HG03460 (cell line): ENCODE data around the gene LRRIQ4.

Source experiments
- ATAC-seq: cut with Tn5 transposase; IDR thresholded peaks from one replicate; pipeline ENCODE4 v1.9.1; 2021; ENCODE audit not compliant: unreplicated experiment

LRRIQ4 gene

DNA sequence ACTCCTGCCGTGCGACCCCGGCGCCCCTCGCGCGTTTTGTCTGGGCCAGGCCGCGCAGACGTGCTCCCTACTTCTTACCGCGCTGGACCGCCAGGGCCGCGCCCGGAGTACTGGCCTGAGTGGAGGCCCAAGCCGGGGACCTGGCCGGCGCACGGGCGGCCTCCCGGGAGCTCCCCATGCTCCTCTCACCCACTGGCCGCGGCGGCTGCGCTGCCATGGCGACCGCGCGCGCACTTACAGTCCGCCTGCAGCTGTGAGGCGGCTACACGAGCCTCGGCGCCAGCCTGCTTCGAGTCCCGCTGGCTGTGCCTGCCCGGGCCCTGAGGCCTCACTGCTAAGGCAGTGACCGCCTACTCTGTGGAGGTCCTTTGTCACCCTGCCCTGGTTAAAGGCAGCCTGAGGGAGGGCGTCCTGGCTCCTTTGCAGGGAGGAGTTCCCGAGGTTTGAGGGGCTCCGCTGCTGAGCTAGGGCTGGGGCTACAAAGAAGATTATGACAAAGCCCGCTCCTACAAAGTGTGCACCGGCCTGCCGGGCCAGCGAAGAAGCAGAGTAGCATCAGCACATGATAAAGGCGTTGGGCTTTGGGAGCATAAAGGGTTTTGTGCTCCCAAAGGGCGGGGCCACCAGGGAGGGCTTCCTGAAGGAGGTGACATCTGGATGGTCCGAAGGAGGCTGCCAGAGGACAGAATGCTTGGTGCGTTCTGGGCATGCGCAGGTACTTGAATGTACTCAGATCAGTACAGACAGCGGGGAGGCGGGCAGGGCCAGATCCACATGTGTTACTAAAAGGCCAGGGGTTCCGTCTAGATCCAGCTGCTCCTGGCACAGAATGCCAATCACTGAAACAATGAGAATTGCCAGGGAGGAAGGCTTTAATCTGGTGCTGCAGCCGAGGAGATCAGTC is at the start of gene LRRIQ4, which contains the start of gene LRRC34:
TSS of gene LRRIQ4 (plus strand) at position 539 of the 904 bp plus-strand sequence. CDS start 9,052 bp downstream, outside the sequence.
TSS of gene LRRC34 (minus strand) at position 573 of the 904 bp plus-strand sequence. CDS start at position 217, 356 bp downstream.
- ATAC-seq, result peak; percentile 70

DNA sequence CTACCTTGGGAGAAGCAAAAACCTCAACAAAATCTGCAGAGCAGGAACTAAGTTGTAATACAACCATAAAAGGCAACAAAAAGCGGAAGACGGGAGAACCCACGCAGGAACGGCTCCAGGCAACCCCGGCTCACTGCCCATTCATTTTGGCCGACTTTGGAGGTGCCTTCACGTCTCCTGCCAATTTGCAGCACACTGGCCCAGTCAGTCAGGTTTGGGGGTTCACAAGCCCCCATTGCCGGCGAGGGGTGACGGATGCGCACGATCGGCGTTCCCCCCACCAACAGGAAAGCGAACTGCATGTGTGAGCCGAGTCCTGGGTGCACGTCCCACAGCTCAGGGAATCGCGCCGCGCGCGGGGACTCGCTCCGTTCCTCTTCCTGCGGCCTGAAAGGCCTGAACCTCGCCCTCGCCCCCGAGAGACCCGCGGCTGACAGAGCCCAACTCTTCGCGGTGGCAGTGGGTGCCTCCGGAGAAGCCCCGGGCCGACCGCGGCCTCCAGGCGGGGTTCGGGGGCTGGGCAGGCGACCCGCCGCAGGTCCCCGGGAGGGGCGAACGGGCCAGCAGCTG is 48.3 kb upstream of the LRRIQ4 start:
- ATAC-seq, result peak; percentile 37

DNA sequence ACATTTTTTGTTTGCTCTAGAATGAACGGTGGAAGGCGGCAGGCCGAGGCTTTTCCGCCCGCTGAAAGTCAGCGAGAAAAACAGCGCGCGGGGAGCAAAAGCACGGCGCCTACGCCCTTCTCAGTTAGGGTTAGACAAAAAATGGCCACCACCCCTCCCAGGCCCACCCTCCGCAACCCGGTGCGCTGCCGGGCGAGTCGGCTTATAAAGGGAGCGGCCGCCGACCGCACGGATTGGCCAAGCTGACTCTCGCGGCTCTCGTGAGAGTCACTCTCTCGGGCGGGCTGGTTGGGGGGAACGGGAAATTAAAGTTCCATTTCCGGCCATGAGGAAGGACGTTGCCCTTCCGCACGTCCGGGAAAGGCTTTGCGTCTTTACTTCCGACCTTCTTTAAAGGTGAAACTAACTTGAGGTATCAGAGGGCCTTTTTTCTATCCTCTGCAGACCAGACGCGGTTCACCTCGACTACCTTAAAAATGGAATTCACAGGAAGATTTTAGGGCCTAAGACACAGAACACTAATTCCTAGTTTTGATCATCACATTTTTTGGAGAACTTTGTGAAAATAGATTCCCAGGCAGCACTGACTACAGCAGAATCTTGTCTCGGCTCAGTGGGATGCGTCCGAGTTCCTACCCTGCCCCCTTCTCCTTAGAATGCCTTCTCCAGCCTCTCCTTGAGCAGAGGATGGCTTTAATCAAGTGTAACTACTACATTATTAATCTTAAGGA is 47.6 kb upstream of the LRRIQ4 start, which contains the start of gene TERC:
TSS of gene TERC (minus strand) at position 179 of the 731 bp plus-strand sequence.
- peak; percentile 81 for ATAC-seq

DNA sequence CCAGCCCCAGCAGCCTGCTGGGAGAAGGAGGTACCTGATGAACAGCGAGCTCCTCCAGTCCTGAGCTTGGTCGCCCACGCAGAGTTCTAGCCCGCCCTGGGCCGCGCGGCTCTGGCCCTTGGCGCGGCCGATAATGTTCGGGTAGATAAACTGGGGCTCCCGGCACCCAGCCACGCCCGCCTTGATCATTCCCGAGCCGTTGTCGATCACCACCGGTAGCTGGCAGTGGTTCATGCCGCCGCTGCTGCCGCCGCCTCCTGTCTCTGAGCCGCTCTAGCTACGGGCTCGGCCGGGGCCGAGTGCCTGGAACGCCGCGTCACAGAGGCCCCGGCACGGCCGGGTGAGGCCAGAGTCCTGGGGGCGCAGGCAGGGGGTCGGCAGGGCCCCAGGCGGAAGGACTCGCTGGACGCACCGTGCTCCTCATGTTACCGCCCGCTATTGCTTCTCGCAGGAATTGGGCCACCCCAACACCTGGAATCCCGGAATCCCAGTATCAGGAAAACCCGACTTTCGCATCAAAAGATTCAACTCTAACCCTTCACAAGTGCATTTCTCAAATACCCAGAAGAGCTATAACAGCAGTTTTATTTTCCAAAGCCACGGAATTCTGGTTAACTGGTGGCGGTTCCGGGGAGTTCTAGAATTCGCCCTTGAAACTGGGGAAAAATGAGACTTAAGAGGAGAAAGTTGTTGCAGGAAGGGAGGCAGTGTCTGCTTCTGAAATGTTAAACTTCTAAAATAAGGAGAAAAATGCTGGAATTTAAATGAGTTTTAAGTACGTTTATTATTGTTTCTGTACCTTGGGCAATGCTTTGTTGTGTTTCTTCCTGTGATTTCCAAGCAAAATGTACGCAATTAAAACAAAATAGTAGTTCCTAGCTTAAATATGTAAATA is 43.1 kb upstream of the LRRIQ4 start, which contains the start of gene ACTRT3:
TSS of gene ACTRT3 (minus strand) at position 275 of the 895 bp plus-strand sequence. CDS start at position 234, 41 bp downstream.
- ATAC-seq, result peak; percentile 19

DNA sequence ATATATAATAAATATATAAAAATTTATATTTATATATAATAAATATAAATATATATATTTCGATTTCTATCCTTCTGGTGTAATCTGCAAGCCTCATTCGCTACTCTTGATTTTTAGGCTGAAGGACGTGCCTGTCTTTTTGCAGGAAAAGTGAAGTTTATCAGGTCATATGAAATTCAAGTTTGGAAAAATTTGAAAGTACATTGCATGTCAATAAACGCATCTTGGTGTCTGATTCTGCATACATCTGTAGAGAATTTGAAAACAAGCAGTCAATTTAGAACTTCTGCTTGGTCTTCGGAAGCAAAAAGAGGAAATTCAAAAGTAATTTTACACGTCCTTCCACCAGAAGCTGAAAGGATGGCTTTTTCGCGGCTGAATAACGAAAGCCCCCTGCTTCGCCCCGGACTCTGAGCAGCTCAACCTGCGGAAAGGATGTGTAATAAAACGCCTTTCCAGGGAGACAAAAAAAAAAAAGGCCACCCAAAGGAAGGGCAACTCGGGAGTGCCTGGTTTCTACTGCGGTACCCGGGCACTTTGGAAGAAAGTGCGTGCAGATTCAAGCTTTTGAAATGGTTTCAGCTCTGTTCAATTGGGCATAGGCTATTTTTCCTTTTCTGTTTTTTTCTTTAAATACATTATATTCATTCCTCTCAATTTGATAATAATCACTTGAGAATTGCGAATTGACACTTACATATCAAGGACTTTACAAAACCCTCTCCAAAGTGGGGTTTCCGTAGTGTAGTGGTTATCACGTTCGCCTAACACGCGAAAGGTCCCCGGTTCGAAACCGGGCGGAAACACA is 41.0 kb upstream of the LRRIQ4 start:
- ATAC-seq, result peak; percentile 13

DNA sequence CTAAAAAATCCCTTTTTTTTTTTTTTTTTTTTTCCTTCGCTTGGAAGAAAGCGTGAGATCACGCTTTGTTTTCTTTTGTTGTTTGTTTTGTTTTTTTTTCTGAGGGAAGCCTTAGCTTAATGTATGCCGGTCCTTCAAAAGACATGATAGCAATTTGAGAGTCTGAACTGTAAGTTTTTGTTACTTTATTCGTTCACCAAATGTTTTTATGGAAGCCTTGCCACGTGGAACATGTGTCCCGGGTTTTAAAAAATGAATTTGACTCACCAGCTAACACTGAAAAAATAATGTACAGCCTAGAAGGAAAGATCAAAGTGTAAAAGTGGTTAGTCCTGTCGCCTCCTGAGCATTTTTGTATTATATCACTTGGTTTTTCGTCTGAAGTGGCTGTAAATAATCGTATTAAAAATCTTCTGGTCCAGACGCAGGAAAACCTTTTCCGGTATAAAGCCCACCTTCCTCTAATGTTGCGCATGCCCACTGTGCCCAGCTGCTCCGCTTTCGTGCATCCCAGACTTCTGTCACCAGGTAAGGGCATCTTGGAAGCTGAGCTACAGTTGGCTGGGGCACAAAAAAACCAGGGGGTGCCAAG is 40.3 kb upstream of the LRRIQ4 start:
- ATAC-seq, result peak; percentile 27

DNA sequence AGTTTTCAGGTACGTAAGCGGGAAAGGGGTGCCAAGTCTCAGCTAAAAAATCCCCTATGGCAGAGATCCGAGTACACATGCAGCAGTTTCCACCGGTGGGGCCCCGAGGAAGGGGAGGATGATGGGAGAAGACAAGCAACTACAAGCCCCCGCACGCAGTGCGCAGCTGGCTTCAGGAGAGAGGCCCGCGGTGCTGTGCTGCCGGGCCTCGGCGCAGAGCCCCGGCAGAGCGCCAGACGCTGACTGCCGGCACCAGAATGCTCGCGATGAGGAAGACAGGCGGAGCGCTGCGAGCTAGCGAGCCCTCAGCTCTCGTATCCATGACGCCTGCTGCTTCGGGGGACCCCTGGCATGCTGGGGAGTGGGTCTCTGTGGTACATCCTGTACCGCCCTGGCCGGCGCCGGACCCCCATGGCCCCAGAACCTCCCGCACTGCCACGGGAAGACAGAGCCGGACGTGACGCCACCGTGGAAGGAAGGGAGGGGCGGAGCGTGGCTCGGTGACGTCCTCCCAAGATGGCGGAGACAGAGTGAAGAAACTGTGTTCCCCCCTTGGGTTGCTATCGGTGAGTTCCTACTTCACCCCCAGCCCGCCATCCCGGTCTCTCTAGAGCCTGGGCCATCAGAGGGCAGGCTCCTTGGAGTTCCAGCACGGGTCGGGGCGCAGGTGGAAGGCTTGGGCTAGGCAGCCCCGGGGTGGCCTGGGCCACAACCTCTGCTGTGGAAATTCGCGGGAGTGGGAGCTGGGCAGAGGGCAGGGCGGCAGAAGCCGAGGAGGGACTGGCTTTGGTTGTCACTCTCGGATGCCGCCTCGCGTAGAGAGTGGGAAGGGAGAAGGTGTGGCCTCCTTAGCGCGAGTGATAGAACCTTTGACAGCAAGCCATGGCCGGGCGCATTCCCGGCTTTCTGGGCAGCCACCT is 39.5 kb upstream of the LRRIQ4 start, which contains the start of gene MYNN:
TSS of gene MYNN (plus strand) at position 500 of the 920 bp plus-strand sequence. CDS start 900 bp downstream, outside the sequence.
- peak; percentile 82 for ATAC-seq

DNA sequence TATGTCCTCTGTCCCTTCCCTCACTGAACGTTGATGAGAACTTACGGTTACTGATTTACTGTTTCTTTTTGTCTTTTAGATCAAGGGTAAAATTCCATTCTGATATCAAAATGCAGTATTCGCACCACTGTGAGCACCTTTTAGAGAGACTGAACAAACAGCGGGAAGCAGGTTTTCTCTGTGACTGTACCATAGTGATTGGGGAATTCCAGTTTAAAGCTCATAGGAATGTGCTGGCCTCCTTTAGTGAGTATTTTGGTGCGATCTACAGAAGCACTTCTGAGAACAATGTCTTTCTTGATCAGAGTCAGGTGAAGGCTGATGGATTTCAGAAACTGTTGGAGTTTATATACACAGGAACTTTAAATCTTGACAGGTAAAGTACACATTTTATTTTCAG is 38.5 kb upstream of the LRRIQ4 start:
- no peak for ATAC-seq

DNA sequence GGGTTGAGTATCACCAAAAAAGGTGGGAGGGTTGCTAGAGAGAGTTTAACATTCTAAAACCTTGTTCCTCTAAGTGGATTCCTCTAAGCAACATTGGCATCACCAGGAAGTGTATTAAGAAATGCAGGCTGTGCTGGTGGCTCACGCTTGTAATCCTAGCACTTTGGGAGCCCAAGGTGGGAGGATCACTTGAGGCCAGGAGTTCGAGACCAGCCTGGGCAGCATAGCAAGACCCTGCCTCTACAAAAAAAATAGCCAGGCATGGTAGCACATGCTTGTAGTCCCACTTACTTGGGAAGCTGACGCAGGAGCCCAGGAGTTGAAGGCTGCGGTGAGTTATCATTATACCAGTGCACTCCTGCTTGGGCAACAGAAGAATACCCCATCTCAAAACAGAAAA is 34.8 kb upstream of the LRRIQ4 start:
- ATAC-seq, result no peak

DNA sequence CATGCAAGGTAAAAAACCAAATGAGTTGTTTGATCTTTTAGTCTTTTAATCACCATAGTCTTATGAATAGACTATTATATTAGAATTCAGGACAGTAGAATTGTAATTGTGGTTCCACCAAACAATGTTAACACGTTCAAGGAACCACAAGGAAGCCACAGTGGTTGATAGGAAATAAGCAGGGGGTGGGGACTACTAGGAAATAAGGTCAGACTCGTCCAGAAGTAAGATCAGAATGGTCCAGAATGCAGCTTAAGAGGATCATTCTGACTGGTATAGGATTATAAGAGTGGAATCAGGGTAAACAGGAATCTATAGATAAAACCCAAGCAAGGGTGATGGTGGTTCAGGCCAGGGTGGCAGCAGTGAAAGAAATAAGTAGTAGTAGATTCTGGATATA is 31.9 kb upstream of the LRRIQ4 start:
- no peak for ATAC-seq

DNA sequence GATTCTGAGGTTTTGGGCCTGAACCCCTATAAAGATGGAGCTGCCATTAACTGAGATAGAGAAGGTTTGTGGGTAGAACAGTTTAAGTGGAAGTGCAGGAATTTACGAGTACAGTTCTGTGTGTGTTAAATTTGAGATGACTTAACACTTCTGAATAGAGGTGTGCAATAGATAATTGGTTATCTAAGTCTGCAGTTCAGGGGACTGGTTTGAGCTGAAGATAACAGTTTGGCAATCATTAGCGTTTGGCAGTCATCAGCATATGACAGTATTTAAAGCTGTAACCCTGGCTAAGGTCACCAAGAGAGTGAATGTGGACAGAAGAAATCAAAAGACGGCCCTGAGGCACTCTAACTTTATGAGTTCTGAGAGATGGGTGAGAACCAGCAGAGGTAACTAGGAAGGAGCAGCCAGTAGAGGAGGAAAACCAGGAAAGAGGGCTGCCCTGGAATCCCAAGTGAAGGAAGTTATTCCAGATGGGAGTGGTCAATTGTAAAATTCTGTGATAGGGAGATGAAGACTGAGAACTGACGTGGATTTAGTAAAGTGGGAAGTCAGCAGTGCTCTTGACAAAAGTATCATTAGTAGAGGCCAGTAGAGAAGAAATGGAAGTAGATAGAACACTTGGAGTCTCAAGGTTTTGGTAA is 31.3 kb upstream of the LRRIQ4 start:
- ATAC-seq, result no peak

DNA sequence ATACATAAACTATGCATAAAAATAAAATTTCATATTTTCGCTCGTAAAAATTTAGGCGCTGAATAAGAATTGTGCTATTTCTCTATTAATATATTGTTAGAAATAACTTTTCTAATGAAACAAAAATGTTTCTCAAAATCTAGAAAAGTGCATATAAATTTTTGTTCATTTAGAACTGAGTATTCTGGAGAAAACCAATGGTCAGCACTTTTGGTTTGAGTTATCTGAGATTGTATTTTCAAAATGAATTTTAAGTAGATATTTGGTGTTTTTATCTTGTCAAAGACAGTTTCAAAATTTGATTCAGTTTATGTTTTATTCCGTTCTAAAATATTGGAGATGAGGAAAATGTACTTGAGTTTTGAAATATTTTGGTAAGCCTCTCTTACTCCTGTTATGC is 25.6 kb upstream of the LRRIQ4 start:
- no peak for ATAC-seq

DNA sequence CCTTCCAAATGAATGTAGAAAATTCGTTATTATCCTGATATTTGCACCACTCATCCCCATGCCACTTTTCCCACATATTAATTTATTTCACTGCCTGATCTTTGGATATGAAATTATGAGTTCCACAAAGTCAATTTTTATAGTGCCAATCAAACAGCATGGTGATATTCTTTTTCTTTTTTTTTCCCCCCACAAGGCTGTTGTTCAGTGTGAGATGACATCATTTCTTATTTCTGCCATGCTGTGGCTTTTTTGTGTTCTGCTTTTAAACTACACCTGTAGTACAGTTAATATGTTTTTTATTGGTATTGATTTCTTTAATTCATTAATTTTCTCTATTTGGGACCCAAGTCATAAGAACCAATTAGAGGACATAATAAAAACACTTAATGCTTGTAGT is 24.9 kb upstream of the LRRIQ4 start:
- ATAC-seq, result no peak

DNA sequence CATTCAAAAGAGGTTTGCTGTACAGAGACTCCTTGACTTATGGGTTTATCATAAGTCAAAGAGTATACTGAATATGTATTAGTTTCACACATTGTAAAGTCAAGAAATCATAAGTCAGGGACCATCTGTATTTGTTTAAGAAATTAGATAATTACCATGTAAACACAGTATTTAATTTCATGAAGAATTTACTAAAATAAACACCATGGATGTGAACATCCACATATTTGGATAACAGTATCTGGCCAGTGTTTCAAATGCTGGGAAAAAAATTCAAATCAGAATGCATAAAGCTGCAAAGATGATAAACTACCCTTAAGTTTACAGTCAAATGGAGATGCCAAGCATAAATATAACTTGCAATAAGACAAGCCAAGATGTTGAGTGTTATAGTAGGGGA is 22.5 kb upstream of the LRRIQ4 start:
- no peak for ATAC-seq

DNA sequence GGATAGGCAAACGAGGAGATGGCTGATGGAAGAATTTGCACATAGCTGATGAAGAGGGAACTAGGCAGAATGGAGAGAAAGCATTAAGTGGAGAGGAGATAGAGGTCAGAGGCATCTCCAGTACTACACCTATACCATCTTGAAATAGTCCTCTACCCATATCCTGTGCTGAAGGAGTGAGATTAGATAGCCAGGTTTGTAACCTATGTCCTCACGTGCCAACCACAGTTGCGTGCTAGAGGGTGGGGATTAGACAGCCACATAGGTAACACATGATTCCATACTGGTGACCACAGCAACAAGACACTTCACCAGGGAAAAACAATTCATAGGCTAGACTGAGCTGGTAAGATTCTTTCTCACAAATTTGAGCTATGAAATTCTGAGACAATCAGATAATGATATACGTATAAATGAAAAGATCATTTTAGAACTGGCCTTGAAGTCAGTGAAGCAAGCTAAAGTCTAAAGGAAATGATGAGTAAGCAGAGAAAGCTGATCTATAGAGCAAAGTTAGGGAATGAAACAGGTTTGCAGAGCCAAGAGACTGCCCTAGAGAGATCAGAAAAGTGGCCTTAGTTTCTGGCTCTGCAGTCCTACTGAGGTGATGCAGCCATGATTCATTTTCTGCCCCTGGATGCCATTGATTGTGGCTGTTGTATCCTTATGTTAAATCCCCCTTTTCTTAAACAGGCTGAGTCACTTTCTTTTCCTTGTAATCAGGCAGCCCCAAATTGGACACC is 21.8 kb upstream of the LRRIQ4 start:
- no peak for ATAC-seq

DNA sequence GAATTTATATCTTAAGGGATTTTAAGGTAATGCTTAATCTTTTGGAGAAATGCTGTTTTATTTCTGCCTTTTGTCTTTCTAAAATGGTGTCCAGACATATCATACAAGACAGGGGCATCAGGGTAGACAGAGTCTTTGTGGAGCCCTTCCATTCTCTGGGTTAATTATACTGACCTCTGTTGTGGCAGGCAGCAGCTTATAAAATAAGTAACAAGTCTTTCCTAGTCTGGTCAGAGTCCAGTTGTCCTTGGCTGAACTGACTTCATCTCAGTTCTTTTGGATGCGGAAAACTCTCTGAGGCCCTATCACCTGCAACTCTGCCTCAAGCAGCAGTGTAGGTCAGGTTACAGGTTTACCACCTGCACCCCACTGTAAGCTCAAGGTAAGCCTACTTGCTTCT is 20.3 kb upstream of the LRRIQ4 start:
- no peak for ATAC-seq

DNA sequence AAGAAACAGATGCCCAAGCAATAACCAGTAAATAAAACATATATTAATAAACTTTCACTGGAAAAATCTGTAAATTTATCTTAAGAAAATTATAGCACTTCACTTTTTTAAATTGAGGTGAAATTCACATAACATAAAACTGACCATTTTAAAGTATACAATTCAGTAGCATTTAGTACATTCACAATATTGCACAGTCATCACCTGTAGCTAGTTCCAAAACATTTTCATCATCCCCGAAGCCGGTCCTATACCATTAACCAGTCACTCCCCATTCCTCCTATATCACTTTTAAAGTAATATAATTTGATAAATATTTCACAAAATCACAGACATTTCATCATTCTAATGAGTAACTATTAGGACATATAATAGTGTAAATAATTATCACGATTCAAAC is 8.0 kb upstream of the LRRIQ4 start:
- no peak for ATAC-seq
